ENCODE data around the gene SEMA4C. TPM values are rescaled to one million over a fixed set of nuclear protein-coding genes. Genes with fewer than 3 reads are reported as not detected.

The SEMA4C gene, protein sequence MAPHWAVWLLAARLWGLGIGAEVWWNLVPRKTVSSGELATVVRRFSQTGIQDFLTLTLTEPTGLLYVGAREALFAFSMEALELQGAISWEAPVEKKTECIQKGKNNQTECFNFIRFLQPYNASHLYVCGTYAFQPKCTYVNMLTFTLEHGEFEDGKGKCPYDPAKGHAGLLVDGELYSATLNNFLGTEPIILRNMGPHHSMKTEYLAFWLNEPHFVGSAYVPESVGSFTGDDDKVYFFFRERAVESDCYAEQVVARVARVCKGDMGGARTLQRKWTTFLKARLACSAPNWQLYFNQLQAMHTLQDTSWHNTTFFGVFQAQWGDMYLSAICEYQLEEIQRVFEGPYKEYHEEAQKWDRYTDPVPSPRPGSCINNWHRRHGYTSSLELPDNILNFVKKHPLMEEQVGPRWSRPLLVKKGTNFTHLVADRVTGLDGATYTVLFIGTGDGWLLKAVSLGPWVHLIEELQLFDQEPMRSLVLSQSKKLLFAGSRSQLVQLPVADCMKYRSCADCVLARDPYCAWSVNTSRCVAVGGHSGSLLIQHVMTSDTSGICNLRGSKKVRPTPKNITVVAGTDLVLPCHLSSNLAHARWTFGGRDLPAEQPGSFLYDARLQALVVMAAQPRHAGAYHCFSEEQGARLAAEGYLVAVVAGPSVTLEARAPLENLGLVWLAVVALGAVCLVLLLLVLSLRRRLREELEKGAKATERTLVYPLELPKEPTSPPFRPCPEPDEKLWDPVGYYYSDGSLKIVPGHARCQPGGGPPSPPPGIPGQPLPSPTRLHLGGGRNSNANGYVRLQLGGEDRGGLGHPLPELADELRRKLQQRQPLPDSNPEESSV
- 14.9 TPM for total RNA-seq

DNA sequence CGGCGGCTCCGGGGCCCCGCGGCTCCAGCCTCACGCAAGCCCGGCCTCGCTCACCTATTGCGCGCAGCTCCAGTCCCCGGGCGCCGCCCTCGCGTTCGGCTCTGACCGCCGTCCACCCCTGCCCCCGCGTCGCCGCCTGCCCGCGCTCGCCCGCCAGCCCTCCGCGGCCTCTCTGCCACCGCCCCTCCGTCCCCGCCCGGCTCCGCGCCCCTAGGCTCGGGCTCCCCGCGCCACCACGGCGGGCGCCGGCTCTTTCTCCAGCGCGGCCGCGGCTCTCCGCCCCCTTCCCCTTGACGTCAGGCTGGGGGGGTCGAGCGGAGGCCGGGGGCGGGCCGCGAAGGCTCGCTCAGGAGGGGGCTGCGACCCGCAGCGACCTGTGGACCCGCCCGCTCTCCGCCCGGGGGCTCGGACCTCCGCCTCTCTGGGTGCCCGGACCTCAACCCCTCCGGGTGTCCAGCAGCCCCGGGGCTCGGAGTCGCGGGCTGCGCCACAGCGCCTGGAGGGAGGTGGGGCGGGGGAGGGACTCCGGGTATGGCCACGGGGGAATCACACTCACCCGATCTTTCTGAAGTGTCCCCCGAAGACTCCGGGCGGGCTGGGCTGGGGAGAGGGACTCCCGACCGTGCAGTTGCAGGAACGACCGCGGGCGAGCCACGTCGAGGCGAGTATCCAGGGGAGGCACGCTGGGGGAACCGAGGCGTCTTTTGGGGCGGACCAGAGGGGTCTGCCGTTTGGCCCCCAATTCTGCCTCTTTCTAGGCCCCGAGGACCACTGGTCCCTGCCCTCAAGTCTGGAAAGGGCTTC, at the start of gene SEMA4C:
SEMA4C (minus strand) TSS at position 259 of the 804 bp plus-strand sequence. CDS start 2,194 bp downstream, outside the sequence.
- ATAC-seq = peak; percentile 39

DNA sequence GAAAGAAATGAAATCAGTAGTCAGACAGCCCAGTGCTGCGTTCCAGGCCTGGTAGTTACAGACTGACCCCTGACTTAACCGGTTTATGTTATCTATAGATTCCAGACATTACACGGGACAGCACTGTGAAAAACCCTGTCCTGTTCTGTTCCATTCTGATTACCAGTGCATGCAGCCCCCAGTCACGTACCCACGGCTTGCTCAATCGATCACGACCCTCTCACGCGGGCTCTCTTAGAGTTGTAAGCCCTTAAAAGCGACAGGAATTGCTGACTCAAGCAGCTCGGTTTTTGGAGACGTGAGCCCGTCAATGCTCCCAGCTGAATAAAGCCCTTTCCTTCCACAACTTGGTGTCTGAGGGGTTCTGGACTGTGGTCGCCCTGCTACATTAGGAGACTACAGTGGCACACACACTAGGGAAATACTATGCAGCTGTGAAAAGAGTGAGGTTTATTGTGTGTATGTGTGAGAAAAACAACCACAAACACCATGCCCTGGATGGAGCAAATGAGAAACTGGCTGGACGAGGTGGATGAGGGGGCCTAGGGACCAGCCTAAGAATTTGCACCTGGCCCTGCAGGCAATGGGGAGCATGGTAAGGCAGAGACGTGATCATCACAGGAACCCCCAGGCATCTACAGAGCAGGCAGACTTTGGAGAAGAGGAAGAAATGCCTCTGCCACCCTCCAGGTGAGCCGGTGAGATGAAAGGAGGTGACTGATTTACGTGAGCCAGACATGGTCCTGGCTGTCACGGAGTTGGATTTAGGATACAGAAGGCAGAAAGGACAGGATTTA, 49.1 kb upstream of the SEMA4C start:
- ATAC-seq = no peak

DNA sequence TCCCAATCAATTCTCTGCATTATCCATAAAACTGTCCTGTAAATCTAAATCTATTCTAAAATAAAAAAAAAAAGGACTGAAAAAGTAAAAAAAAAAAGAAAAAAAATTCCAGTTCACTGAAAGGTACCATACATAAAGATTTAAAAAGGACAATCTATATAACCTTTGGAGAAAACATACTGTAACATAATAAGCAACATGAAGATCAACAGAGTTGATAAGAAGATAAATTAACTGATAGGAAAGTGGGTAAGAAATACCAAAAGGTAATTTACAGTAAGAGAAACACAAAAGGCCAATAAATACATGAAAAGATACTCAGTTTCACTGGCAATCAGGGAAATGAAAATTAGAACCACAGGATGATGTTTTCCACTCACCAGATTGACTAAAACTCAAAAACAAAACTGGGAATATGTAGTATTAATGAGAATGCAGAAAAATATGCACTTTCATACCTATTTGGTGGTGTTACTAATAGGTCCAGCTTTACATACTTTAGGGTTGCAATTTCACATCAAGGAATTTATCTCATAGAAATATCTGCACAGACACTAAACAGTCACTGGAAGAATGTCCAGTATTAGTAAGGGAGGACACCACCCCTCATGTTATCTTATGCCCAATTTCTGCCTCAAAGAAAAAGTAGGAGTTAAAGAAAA, 48.3 kb upstream of the SEMA4C start:
- ATAC-seq = no peak

DNA sequence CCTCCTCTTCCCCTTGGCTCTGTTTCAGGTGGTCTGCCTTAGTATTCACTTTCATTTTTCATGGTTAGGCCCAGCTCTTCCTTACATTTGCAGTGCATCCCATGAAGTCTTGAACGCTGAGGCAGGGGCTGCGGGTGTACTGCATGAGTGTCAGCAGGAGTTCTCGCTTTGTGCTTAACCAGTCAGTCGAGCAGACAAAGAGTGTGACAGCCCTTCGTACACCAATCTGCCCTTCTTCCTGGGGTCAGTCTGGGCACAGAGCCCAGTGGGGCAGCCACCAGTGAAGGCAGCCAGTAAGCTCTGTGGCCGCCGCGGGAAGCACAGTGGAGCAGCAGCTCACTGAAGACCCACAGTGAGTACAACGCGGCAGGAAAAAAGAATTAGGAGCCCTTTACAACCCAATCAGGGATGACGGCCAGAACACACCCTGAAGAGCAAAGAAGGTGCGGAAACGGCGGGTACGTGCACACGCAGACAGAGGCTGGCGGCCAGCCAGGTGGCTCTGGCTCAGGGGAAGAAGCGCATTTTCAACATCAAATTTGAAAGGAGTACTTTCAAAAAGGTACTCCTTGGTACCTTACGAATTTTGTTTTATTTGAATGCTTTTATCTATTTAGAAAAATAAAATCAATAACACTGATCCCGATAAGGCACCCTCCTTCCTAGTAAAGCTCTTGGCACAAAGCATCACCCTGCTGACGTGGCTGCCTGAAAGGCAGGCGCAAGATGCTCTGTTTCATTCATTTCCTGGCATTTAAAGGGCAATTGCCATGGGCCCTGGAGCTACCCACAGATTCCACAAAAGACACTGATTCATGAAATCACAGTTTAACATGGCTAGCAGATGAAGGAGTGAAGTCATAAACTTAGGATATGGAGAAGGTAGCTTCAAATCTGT, 47.0 kb upstream of the SEMA4C start:
- ATAC-seq = peak; percentile 63

DNA sequence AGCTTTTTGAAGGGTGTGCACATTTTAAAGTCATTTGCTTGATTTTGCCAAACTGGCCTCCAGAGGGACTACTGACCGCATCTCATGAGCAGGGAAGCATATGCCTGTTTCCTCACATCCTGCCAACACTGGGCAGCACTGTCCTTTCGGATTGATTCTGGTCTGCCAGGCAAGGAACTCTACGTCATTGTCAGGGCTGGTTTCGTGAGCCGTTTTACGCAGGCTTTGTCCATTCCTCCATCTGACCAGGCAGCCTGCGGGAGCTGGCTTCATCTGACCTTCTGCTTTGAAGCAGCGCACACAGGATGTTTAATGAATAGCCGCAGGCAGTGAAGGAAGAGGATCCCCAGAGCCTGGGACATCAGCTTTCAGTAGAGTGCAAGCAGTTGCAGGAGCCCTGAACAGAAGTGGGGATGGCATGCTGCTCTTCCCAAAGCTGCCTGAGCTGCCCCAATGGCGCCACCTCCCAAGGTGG, 46.3 kb upstream of the SEMA4C start:
- peak; percentile 11 for ATAC-seq

DNA sequence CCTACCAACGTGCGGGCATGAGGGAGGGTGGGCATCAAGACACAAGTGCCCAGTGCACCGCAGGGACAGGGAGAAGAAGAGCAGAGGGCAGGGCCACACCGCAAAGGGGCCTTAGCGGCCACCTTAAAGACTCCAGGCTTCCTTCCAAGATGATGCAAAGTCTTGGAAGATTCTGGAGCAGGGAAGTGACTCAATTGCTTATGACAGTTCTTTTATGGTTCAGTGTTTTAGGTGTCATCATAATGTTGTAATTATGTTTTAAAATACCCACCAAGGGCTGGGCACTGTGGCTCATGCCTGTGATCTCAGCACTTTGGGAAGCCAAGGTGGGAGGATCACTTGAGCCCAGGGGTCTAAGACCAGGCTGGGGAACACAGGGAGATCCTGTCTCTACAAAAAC, 44.5 kb upstream of the SEMA4C start:
- no peak for ATAC-seq

DNA sequence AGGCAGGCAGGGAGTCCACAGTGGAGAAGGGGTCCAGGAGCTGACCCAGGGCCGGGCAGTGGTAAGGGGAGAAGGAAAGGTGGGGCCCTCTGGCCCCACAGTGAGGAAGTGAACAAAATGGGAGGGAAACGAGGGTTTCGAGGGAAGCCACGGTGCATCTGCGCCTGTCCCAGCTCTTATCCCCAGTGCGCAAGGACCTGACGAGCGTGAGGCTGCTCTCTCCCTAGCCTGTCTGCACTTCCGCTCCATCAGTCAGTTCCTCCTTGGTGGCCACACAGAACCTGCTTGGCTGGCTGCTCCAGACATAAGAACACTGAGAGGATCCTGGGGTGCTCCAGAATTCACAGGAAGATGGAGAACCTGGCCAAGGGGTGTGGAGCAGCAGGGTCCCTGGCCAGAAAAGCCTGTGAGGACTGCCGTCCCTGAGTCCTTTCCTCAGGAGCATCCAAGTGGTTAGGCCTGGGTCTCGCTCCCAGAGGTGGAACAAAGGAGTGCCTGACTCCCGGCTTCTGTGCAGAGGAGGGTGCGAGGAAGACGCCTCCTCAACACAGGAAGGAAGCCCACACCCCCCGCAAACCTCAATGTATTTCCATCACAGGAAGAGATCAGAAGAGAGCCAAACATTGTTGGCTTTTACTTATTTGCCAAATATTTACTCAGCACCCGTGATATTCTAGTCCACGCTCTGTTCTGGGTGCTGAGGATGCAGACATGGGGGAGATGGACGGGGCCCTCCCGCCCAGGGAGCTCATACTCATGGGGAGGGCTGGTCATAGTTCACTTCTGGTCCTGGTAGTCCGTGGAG, 43.7 kb upstream of the SEMA4C start:
- ATAC-seq = no peak

DNA sequence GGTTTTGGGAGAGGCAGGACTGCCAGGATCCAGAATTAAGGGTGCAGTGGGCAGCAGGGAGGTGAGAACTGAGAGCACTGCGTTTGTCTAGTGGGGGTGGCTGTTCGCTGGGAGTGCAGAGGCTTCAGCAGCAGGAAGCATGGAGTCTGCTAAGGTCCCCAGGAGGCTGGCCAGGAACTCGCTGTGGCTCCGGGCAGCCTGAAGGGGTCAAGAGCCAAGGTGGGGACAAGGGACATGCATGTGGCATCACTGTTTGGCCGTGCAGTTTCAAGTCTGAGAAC, 43.2 kb upstream of the SEMA4C start:
- ATAC-seq = no peak

DNA sequence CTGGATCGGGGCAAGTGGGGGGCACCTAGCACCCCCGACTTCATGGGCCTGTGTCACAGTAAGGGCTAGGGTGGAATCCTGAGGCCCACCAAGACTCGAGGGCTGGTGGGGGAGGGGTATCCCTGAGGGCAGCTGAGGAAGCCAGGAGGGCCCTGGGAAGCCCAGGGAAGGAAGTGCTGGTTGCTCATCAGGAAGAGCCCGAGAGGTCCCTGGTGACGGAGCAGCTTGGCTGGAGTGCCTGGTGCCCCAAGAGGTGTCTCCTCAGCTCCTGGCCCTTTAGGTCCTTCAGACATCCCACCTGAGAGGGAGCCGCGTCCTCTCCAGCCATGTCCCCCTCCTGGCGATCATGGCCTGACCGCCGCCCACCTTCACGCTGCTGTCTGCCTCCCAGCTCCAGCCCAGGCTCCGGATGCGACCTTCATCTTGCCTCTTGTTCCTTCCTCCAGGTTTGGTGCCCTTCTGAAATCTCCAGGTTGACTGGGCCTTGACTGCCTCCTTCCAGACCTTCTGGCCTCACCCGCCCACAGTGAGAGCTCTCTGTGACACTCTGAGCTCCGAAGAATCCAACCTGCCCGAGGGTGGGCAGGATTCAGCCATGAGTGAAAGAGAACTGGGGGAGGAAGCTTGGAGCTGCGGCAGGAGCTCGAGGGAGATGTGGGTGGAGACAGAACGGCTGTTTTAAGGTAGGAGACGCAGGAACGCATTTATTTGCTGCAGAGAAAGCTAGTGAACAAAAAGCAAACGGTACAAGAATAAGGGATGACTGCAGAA, 42.7 kb upstream of the SEMA4C start:
- no peak for ATAC-seq

DNA sequence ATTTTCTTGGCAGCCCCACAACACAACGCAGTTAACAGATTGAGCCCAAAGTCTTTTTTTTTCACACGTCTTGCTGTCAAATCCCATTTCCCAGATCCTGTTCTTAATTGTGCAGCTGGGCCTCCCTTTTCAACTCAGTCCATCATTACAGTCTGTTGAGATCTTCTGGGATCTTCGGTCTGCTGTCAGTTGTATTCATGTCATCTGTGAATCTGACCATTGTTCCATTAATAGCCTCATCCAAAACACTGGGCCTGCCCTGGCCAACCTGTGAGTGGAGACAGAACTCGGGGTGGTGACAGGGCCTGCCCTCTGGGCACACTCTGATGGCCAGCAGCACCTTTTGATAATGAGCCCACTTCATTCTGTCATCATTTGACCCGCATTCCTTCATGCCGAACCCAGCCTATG, 39.7 kb upstream of the SEMA4C start:
- no peak for ATAC-seq

DNA sequence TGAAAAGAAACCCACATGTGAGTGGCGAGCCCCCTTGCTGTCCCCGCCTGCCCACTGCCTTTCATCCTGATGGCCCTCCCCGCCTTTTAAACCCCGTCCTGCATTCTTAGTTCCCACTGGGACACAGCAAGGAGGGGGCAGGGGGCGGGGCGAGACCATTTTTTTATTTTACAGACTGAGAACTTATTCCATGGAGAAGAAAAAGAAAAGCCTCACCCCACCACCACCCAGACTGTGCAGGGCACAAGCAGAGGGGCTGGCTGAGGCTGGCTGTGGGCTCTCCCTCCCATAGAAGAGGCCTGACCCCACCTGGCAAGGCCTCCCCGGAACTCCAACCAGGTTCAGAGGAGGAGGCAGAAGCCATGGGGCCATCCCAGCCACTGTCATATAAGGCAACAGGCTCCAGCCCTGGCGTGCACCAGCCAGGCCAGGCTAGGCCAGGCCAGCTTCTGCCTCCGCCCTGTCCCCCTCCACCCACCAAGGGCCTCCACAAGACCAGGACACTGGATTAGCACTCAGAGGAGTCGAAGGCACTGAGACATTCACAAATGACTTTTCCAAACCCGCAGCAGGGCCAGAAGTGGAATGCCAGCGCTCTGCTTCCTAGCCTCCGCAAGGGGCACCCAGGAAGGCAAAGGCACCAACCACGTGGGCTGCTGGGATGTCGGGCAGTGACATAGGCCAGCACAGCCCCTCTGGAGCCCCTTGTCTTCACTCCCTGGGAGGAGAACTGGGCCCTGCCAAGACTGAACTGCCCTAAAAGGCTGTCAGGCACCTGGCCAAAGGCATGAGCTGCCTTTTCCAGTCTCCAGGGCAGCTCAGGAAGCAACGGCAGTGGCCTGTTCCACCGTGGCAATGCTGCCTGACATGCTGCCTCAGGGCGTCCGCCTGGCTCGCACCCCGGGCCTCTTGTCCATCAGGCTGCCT, 37.5 kb upstream of the SEMA4C start:
- peak; percentile 75 for ATAC-seq

DNA sequence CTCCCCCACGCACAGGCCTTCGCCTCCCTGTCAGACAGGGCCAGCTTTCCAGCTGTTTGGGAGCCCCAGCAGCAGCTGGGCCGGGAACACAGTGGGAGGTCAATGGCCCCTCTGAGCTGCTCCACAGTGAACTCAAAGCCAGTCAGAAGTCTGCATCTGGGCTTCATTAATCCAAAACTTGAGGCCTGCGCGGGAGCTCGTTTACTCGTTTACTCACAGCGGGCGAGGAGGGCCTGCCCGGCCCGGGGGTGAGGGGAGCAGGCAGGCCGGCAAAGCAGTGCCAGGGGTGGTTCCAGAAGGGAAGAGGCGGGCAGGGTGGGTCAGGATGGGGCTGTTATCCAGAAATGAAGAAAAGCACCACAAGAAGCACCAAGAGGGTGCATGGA, 36.8 kb upstream of the SEMA4C start:
- no peak for ATAC-seq

DNA sequence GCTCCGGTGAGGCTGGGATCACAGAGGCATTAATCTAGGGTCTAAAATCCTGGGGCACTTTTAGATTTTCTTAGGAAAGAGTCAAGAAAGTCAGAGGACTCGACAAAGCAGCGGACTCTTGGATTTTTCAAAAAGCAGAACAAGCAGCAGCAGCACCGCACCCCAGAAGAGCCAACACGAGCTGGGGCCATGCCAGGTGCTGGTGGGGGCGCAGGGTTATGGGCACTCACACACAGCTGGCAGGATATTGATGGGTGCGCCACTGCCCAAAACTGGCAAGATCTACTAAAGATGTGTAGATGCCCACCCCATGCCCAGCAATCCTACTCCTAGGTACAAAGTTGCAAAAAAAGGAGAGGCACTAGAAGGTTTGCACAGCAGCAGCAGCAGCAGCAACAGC, 33.9 kb upstream of the SEMA4C start:
- ATAC-seq = no peak

DNA sequence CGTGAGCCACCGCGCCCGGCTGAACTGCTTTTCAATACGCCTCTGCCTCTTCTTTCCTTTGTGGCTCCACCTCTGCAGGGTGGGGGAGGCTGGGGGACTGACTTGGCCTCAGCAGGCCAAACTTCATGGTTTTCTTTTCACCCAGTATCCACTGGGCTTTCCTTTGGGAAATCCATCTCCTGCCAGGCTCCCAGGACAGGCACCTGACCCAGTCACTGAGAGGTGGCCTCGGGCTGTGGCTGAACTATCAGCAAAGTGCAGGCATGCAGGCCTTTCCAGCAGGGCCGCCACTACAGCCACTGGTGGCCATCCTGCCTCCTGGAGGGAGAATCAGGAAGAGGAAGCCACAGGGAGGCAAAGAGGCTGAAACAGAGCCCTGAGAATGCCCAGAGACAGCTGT, 33.4 kb upstream of the SEMA4C start:
- no peak for ATAC-seq

DNA sequence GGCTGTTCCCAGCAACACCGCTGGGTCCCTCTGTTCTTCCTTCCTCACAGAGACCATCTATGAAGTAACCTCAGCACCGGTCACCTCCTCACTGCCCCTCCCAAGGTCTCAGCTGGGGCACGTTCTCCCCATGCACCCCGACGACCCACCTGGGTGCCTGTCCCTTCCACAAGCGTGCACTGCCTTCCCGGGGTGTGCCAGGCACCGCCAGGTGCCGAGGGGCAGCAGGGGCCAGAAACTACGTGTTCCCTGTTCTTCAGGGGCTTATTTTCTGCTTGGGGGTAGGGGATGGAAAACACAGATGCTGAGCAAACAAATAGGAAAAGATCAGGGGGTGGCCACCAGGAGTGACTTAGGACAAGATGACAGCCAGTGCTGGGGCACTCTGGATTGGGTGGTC, 30.4 kb upstream of the SEMA4C start:
- ATAC-seq = no peak

DNA sequence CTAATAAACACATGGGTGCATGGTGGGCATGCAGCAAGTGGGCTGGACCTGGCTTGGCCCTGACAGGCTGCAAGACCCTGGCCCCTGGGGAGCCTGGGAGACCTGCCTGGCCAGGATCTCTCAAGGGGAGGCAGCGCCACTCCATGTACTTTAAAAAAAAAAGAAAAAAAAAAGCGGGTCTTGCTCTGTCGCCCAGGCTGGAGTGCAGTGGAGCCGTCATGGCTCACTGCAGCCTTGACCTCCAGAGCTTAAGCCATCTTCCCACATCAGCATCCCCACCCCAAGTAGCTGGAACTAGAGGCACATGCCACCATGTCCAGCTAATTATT, 29.5 kb upstream of the SEMA4C start:
- ATAC-seq = no peak

DNA sequence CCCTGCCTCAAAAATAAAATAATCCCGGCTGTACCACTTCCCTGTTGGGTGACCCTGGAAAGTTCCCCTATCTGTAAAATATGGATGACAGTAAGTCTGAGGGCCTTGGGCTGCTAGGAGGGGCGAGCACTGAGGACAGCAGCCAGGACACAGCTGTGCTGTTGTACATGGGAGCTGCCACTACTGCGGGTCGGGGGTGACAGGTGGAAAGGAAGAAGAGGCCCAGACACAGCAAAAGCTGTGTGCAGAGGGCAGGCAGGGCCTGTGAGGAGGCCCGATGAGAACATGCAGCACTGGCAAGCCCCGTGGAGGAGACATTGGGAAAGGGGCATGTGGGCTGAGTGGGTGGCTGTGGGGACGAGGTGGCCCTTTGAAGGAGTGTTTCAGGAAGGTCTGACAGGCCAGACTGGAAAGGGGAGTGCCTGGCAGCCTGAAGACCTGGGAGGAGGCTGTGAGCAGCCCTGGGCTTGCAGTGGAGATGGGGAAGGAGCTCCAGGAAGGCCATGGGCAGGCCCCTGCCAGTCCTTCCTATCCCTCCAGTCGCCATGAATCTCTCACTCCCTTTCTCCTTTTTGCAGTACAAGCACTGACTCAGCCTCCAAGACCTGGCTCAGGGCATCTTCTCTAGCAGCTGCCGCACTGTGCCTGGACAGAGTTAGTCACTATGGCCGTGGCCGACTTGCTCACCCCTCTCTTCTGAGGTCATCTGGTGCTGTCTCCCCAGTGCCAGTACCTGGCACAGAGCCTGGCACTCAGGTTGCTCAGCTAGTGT, 28.9 kb upstream of the SEMA4C start:
- ATAC-seq = peak; percentile 75
